Hematopoietic multipotent progenitor cell treated with erythropoietin and hydrocortisone succinate and interleukin-3 and kit ligand, for 17 days (in vitro differentiated cells): ENCODE measurements around the gene ESYT2.
"Not testable (repeated sequence)": the region's sequence is repeated elsewhere in the genome, so short reads cannot be mapped to it uniquely, and the experiment has no call there.

Experiments used
- DNase-seq: peaks from one replicate; pipeline ENCODE4 v3.0.0-alpha.2; 2015; ENCODE audit warnings: low spot score

ESYT2 gene

GRCh38 chr7:158724658-158725505 is 104.4 kb downstream of the ESYT2 start:
- no peak for DNase-seq

GRCh38 chr7:158723714-158724385 is 105.5 kb downstream of the ESYT2 start:
- DNase-seq, result no peak

- no peak for DNase-seq
Measured at GRCh38 chr7:158723266-158723665, 106.0 kb downstream of the ESYT2 start.

- DNase-seq, result no peak
Measured at GRCh38 chr7:158722574-158723237, 106.6 kb downstream of the ESYT2 start.

- no peak for DNase-seq
Measured at GRCh38 chr7:158720112-158720511, 109.2 kb downstream of the ESYT2 start.

- DNase-seq, result no peak
Measured at GRCh38 chr7:158716802-158717201, 112.5 kb downstream of the ESYT2 start.

GRCh38 chr7:158710651-158711102 is 118.6 kb downstream of the ESYT2 start:
- DNase-seq, result no peak

- no peak for DNase-seq
Measured at GRCh38 chr7:158707610-158708009, 121.7 kb downstream of the ESYT2 start.

- no peak for DNase-seq
Measured at GRCh38 chr7:158706710-158707590, 122.4 kb downstream of the ESYT2 start.

GRCh38 chr7:158706273-158706704 is 123.0 kb downstream of the ESYT2 start:
- no peak for DNase-seq

- no peak for DNase-seq
Measured at GRCh38 chr7:158705234-158705850, 124.0 kb downstream of the ESYT2 start.

GRCh38 chr7:158704524-158705233 is 124.6 kb downstream of the ESYT2 start, which contains the start of gene NCAPG2:
Gene NCAPG2, minus strand, starts transcription at chr7:158704804. Its CDS starts 2,905 bp downstream, at chr7:158701899.
- DNase-seq, result peak; percentile 97

- DNase-seq, result not testable (repeated sequence)
Measured at GRCh38 chr7:158703679-158704523, 125.4 kb downstream of the ESYT2 start.

GRCh38 chr7:158702944-158703343 is 126.4 kb downstream of the ESYT2 start:
- DNase-seq, result no peak

- DNase-seq, result no peak
Measured at GRCh38 chr7:158702196-158702595, 127.1 kb downstream of the ESYT2 start.

GRCh38 chr7:158700008-158700407 is 129.3 kb downstream of the ESYT2 start:
- no peak for DNase-seq

GRCh38 chr7:158699341-158699740 is 130.0 kb downstream of the ESYT2 start:
- no peak for DNase-seq

GRCh38 chr7:158698657-158699195 is 130.6 kb downstream of the ESYT2 start:
- no peak for DNase-seq

GRCh38 chr7:158697597-158697996 is 131.7 kb downstream of the ESYT2 start:
- DNase-seq, result not testable (repeated sequence)
